Mesenchymal stem cell (in vitro differentiated cells and primary cell): ENCODE results near the gene IGLON5.

Experiments used
- DNase-seq: peaks from one replicate; pipeline ENCODE4 v3.0.0-alpha.2; 2013
- H2AFZ ChIP-seq: one replicate; pipeline ENCODE4 v1.6.1; 2013; ENCODE audit warnings: low read depth, mild to moderate bottlenecking, control low read depth, inconsistent platforms, low read length, moderate library complexity
- H2AK5ac ChIP-seq: 2 replicates; pipeline ENCODE4 v1.6.1; 2013; ENCODE audit warnings: low read length, moderate library complexity, mild to moderate bottlenecking, inconsistent platforms; ENCODE audit not compliant: severe bottlenecking
- H2BK120ac ChIP-seq: one replicate; pipeline ENCODE4 v1.6.1; 2013; ENCODE audit warnings: low read depth, mild to moderate bottlenecking, inconsistent platforms, low read length, moderate library complexity
- H2BK12ac ChIP-seq, 2 experiments: one replicate each; pipeline ENCODE4 v1.6.1; 2013; ENCODE audit warnings: inconsistent platforms in 2 of 2, low read length in 2 of 2, mild to moderate bottlenecking in 2 of 2, moderate library complexity in 2 of 2, control low read depth in 1 of 2
- H2BK15ac ChIP-seq: one replicate; pipeline ENCODE4 v1.6.1; 2013; ENCODE audit warnings: mild to moderate bottlenecking, low read depth, inconsistent platforms; ENCODE audit not compliant: poor library complexity, severe bottlenecking
- H2BK5ac ChIP-seq: 2 replicates; pipeline ENCODE4 v1.6.1; 2013; ENCODE audit warnings: low read depth, mild to moderate bottlenecking, low read length, control low read depth, inconsistent platforms; ENCODE audit not compliant: poor library complexity, severe bottlenecking
- H3K14ac ChIP-seq, 2 experiments: one replicate each; pipeline ENCODE4 v1.6.1; 2013; ENCODE audit warnings: inconsistent platforms in 2 of 2, low read length in 2 of 2, control low read depth in 1 of 2, mild to moderate bottlenecking in 1 of 2, moderate library complexity in 1 of 2
- H3K18ac ChIP-seq, 2 experiments: one replicate each; pipeline ENCODE4 v1.6.1; 2013; ENCODE audit warnings: inconsistent platforms in 2 of 2, low read length in 2 of 2, control low read depth in 1 of 2, low read depth in 1 of 2, mild to moderate bottlenecking in 1 of 2
- H3K23ac ChIP-seq, 2 experiments: one replicate each; pipeline ENCODE4 v1.6.1; 2013; ENCODE audit warnings: inconsistent platforms in 2 of 2, low read length in 2 of 2, mild to moderate bottlenecking in 2 of 2, moderate library complexity in 2 of 2, control low read depth in 1 of 2
- H3K27ac ChIP-seq: 2 replicates; pipeline ENCODE4 v1.5.1; 2013; ENCODE audit warnings: mild to moderate bottlenecking, moderate library complexity, low read length, control low read depth, inconsistent platforms; ENCODE audit not compliant: poor library complexity, severe bottlenecking
- H3K27me3 ChIP-seq, 2 experiments: 2 replicates each; pipeline versions ENCODE4 v1.6.1 to v1.7.0; 2013; ENCODE audit warnings: low read length in 2 of 2, mild to moderate bottlenecking in 2 of 2, moderate library complexity in 2 of 2, control low read depth in 1 of 2, inconsistent platforms in 1 of 2; ENCODE audit not compliant: control insufficient read depth in 1 of 2, insufficient read depth in 1 of 2
- H3K36me3 ChIP-seq, 2 experiments: 2 replicates each; pipeline versions ENCODE4 v1.6.1 to v1.7.0; 2013; ENCODE audit warnings: low read length in 2 of 2, control low read depth in 1 of 2, inconsistent platforms in 1 of 2, low read depth in 1 of 2, mild to moderate bottlenecking in 1 of 2; ENCODE audit not compliant: insufficient read depth in 2 of 2, control insufficient read depth in 1 of 2
- H3K4ac ChIP-seq, 2 experiments: one replicate each; pipeline ENCODE4 v1.6.1; 2013; ENCODE audit warnings: inconsistent platforms in 2 of 2, low read length in 2 of 2, mild to moderate bottlenecking in 2 of 2, moderate library complexity in 2 of 2, control low read depth in 1 of 2, low read depth in 1 of 2
- H3K4me1 ChIP-seq: 2 replicates; pipeline ENCODE4 v1.6.1; 2013; ENCODE audit warnings: low read depth, low read length, control low read depth; ENCODE audit not compliant: control insufficient read depth, insufficient read depth
- H3K4me2 ChIP-seq: 2 replicates; pipeline ENCODE4 v1.6.1; 2013; ENCODE audit warnings: low read length, mild to moderate bottlenecking, inconsistent platforms; ENCODE audit not compliant: poor library complexity, severe bottlenecking
- H3K4me3 ChIP-seq, 2 experiments: 2 replicates each; pipeline versions ENCODE4 v1.5.1 to v1.7.0; 2013; ENCODE audit warnings: low read length in 2 of 2, mild to moderate bottlenecking in 2 of 2, control low read depth in 1 of 2, low read depth in 1 of 2; ENCODE audit not compliant: insufficient read depth in 1 of 2
- H3K79me1 ChIP-seq: replicated peaks from 2 replicates; pipeline ENCODE4 v1.6.1; 2013; ENCODE audit warnings: mild to moderate bottlenecking, control low read depth, low read length, inconsistent platforms; ENCODE audit not compliant: poor library complexity, severe bottlenecking
- H3K9ac ChIP-seq: 2 replicates; pipeline ENCODE4 v1.7.0; 2013; ENCODE audit warnings: mild to moderate bottlenecking, low read length, moderate library complexity
- H3K9me3 ChIP-seq: 2 replicates; pipeline ENCODE4 v1.7.0; 2013; ENCODE audit warnings: mild to moderate bottlenecking, low read length; ENCODE audit not compliant: control insufficient read depth
- H4K8ac ChIP-seq: one replicate; pipeline ENCODE4 v1.6.1; 2013; ENCODE audit warnings: inconsistent platforms, mild to moderate bottlenecking, low read length, moderate library complexity
- H4K91ac ChIP-seq: one replicate; pipeline ENCODE4 v1.6.1; 2013; ENCODE audit warnings: mild to moderate bottlenecking, low read length, inconsistent platforms
- WGBS: methylation state at CpG from one replicate; pipeline ENCODE4 v1.1.7; 2013; ENCODE audit warnings: mixed read lengths; 5-methylcytosine and 5-hydroxymethylcytosine counted together

IGLON5 gene

GRCh38 chr19:51364200-51365106, 53.0 kb downstream of the IGLON5 start:
- H3K23ac ChIP-seq, result no peak overlapping the region
- no peak overlapping the region for H2BK120ac ChIP-seq
- peaks cover 27% of the 10 kb centered on the region for H3K79me1 ChIP-seq
- H4K91ac ChIP-seq, result no peak overlapping the region
- H3K4ac ChIP-seq, result no peak overlapping the region
- H3K4me2 ChIP-seq, result no peak overlapping the region
- no peak overlapping the region for H3K18ac ChIP-seq
- H3K27me3 ChIP-seq, result no peaks in the 10 kb centered on the region
- H3K4me3 ChIP-seq, result no peak overlapping the region
- H3K14ac ChIP-seq, result no peak overlapping the region
- H2BK12ac ChIP-seq, result peak overlapping the region; percentile 61 to 88
- no peaks in the 10 kb centered on the region for H3K36me3 ChIP-seq
- DNase-seq, result peak; percentile 27
- H3K9ac ChIP-seq, result peak overlapping the region; percentile 48
- no peak overlapping the region for H2BK15ac ChIP-seq
- no peak overlapping the region for H3K27ac ChIP-seq
- no peak overlapping the region for H2AK5ac ChIP-seq
- H4K8ac ChIP-seq, result peak overlapping the region; percentile 56
- no peak overlapping the region for H2BK5ac ChIP-seq
- 91% methylated on average over 15 of the region's 15 CpGs for WGBS
- peaks cover 37% of the 10 kb centered on the region for H3K4me1 ChIP-seq
- H2AFZ ChIP-seq, result no peak overlapping the region
- no peaks in the 10 kb centered on the region for H3K9me3 ChIP-seq

GRCh38 chr19:51365211-51365964, 53.9 kb downstream of the IGLON5 start:
- peak overlapping the region; percentile 60 for H4K91ac ChIP-seq
- peak overlapping the region; percentile 90 to 91 for H3K4me3 ChIP-seq
- peak overlapping the region in 1 of 2 experiments; percentile 7 for H2BK12ac ChIP-seq
- H3K18ac ChIP-seq, result peak overlapping the region; percentile 84 to 98
- H2BK15ac ChIP-seq, result peak overlapping the region; percentile 60
- H3K9me3 ChIP-seq, result no peaks in the 10 kb centered on the region
- H3K4me2 ChIP-seq, result peak overlapping the region; percentile 83
- H2AK5ac ChIP-seq, result no peak overlapping the region
- H2BK120ac ChIP-seq, result no peak overlapping the region
- peaks cover 25% of the 10 kb centered on the region for H3K79me1 ChIP-seq
- peak overlapping the region; percentile 51 for H3K27ac ChIP-seq
- peak overlapping the region; percentile 21 for H4K8ac ChIP-seq
- peak overlapping the region; percentile 19 to 96 for H3K4ac ChIP-seq
- H3K4me1 ChIP-seq, result peaks cover 35% of the 10 kb centered on the region
- no peaks in the 10 kb centered on the region for H3K36me3 ChIP-seq
- H3K27me3 ChIP-seq, result no peaks in the 10 kb centered on the region
- peak overlapping the region in 1 of 2 experiments; percentile 2 for H3K23ac ChIP-seq
- H3K9ac ChIP-seq, result peak overlapping the region; percentile 95
- H2AFZ ChIP-seq, result no peak overlapping the region
- H2BK5ac ChIP-seq, result no peak overlapping the region
- 29% methylated on average over 10 of the region's 10 CpGs for WGBS
- peak; percentile 71 for DNase-seq
- peak overlapping the region in 1 of 2 experiments; percentile 67 for H3K14ac ChIP-seq

- no peaks in the 10 kb centered on the region for H3K36me3 ChIP-seq
- H2BK5ac ChIP-seq, result peak within 1 kb of the TSS; percentile 15
- peak within 1 kb of the TSS; percentile 38 for H2AK5ac ChIP-seq
- peaks cover 25% of the 10 kb centered on the region for H3K79me1 ChIP-seq
- H2BK120ac ChIP-seq, result peak within 1 kb of the TSS; percentile 45
- peak within 1 kb of the TSS; percentile 94 for H4K8ac ChIP-seq
- H2AFZ ChIP-seq, result peak within 1 kb of the TSS; percentile 67
- H4K91ac ChIP-seq, result peak within 1 kb of the TSS; percentile 79
- peak within 1 kb of the TSS; percentile 90 to 91 for H3K4me3 ChIP-seq
- 3% methylated on average over 12 of the region's 27 CpGs for WGBS
- peak within 1 kb of the TSS; percentile 95 for H3K9ac ChIP-seq
- no peak for DNase-seq
- H3K4me2 ChIP-seq, result peak within 1 kb of the TSS; percentile 95
- peak within 1 kb of the TSS in 1 of 2 experiments; percentile 51 for H2BK12ac ChIP-seq
- peak within 1 kb of the TSS; percentile 93 to 98 for H3K18ac ChIP-seq
- H3K9me3 ChIP-seq, result no peaks in the 10 kb centered on the region
- peak within 1 kb of the TSS; percentile 87 for H2BK15ac ChIP-seq
- H3K4me1 ChIP-seq, result peaks cover 35% of the 10 kb centered on the region
- peak within 1 kb of the TSS; percentile 83 for H3K27ac ChIP-seq
- peak within 1 kb of the TSS in 1 of 2 experiments; percentile 97 for H3K14ac ChIP-seq
- H3K4ac ChIP-seq, result peak within 1 kb of the TSS; percentile 58 to 96
- peaks cover 0 to 2% of the 10 kb centered on the region in 2 experiments for H3K27me3 ChIP-seq
- peak within 1 kb of the TSS in 1 of 2 experiments; percentile 27 for H3K23ac ChIP-seq
Observed at GRCh38 chr19:51365965-51366388, 54.5 kb downstream of the IGLON5 start, which contains the start of gene ETFB. ETFB (minus strand) TSS chr19:51366388; CDS start chr19:51366326, 62 bp downstream.
